Fibroblast of villous mesenchyme (primary cell): ENCODE measurements around the gene KRT14. TPM values are rescaled to one million over a fixed set of nuclear protein-coding genes. Genes with fewer than 3 reads are reported as not detected.
"Not testable (repeated sequence)": the region's sequence is repeated elsewhere in the genome, so short reads cannot be mapped to it uniquely, and the experiment has no call there.

Experiments used
- DNase-seq: peaks from one replicate; pipeline ENCODE4 v3.0.0-alpha.2; 2010; ENCODE audit warnings: low read depth
- H3K4me3 ChIP-seq: 2 replicates; pipeline ENCODE4 v1.5.1; 2011; ENCODE audit warnings: low read depth, mild to moderate bottlenecking, low read length
- total RNA-seq: library from RNA; depleted of rRNA; stranded (reverse); fragments of >200 nt; gene quantifications from 2 replicates; pipeline ENCODE4 v1.2.3, GENCODE V29; 2012
- TF ChIP-seq, protein P1 (sequence below): IDR thresholded peaks from 2 replicates; pipeline ENCODE4 v1.5.1; 2012; ENCODE audit warnings: low read depth, mild to moderate bottlenecking, low read length; ENCODE audit not compliant: insufficient read depth

Gene KRT14
- total RNA-seq, 1 donor: not detected

- DNase-seq: no peak
- TF ChIP-seq, protein P1, sequence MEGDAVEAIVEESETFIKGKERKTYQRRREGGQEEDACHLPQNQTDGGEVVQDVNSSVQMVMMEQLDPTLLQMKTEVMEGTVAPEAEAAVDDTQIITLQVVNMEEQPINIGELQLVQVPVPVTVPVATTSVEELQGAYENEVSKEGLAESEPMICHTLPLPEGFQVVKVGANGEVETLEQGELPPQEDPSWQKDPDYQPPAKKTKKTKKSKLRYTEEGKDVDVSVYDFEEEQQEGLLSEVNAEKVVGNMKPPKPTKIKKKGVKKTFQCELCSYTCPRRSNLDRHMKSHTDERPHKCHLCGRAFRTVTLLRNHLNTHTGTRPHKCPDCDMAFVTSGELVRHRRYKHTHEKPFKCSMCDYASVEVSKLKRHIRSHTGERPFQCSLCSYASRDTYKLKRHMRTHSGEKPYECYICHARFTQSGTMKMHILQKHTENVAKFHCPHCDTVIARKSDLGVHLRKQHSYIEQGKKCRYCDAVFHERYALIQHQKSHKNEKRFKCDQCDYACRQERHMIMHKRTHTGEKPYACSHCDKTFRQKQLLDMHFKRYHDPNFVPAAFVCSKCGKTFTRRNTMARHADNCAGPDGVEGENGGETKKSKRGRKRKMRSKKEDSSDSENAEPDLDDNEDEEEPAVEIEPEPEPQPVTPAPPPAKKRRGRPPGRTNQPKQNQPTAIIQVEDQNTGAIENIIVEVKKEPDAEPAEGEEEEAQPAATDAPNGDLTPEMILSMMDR: no peak
- H3K4me3 ChIP-seq: no peak overlapping the region
Observed at GRCh38 chr17:41581366-41582060, 5.2 kb downstream of the KRT14 start.

DNA sequence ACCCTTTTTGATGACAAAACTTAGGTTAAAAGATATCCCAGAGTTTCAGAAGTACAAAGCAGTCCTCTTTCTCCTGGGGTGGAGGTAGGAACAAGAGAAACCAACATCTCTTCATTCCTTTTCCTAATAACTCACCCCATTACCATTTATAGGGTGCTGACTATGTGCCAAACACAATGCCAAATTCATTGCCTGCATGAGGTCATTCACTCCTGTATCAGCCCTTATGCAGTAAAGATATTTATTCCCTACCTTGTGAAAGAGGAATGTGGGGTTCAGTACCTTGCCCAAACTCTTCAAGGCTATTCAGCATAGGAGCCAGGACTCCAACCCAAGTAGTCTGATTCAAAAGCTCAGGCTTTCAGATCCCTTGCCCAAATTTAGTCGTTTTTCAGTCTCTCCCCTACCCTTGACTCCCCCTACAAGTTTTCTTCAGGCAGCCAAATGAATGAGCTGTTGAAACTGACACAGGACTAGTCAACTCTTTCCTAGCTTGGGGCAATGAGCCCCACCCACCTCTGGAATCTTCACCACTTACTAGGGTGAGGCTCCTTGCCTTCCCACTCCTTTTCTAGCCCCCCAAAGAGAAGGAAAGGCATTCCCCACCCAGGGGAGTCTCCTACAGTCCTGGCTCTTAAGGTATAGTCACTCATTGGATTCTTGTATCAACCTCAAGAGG is 5.9 kb downstream of the KRT14 start:
- TF ChIP-seq, protein P1: no peak
- no peak overlapping the region for H3K4me3 ChIP-seq
- no peak for DNase-seq

DNA sequence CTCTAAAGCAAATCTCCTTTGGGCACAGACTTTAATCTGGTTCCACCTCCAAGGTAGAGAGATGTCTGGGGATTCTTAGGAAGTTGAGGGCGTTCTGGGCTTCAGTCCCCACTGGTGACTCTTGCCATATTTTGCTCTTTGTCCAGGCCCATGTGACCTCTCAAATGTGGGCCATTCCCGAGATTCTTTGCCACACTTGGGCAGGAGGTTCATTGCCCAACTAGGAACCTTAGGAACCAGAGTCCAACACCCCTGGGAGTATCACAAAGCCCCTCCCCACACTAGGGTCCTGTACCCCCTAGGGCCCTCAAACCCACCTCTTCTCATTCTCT is 6.5 kb downstream of the KRT14 start:
- TF ChIP-seq, protein P1: no peak
- H3K4me3 ChIP-seq: no peak overlapping the region
- no peak for DNase-seq

DNA sequence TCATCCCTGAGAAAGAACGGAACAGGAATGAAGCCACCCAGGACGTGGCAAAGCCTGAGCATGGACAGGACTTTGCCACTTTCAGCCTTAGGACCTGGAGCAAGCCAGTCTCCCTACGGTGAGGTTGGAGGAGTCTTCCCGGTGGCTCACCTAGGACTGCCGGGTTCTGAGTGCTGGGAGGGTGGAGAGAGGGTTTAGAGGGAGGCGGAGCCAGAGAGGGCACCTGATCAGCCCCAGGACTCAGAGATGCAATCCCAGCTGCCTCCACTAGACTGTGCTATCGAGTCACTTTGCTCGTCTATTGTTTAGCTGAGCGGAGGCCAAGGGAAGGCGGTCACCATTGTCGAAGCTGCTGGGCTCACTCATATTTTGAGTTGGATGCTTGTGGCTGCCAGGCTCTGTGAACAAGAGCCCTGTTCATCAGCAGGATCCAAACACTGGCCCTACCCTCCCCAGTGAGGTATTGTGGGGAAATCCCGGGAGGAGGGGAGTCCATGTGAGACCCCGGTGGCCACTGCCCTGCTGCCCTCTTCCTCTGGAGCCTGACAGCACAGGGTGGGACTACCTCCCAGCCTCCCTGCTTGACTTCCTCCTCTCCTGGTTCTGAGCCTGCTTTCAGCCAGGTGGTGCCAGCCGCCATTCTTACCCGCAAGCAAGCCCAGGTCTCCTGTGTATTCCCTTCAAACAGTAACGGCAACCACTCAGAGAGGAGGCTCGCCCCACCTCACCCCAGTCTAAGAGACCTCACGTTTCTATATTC is 7.0 kb downstream of the KRT14 start:
- TF ChIP-seq, protein P1: peak; percentile 87
- no peak overlapping the region for H3K4me3 ChIP-seq
- peak; percentile 62 for DNase-seq

GRCh38 chr17:41578971-41579370 is 7.7 kb downstream of the KRT14 start:
- DNase-seq: no peak
- TF ChIP-seq, protein P1: no peak
- H3K4me3 ChIP-seq: no peak overlapping the region

- no peak for DNase-seq
- no peak overlapping the region for H3K4me3 ChIP-seq
- TF ChIP-seq, protein P1: no peak
Observed at GRCh38 chr17:41578538-41578937, 8.2 kb downstream of the KRT14 start.

DNA sequence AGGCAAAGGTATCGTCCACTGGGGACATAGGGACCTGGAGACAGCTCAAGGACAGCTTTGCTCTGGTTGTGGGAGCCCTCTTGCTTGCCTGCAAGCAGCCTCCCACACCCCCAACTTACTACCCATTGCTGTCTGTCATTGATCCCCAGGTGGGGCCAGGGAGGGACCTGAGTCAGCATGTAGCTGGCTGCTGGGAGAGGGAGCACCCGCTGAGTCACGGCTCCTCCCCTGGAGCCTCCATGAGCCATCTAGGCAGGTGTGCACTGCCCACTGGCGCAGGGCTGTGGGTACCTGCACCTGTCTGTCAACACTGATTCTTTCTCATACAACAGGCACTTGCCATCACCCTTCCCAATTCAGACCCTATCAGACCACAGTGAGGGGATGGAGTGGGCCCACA is 10.0 kb downstream of the KRT14 start:
- H3K4me3 ChIP-seq: not testable (repeated sequence)

More for the DNA sequence above, 10.0 kb downstream of the KRT14 start:
- not testable (repeated sequence) for DNase-seq
